RWPE2 (cell line): Measurements from ENCODE around the gene SCGB3A2.

Source experiments
- ATAC-seq: fragments of 200-7000 bp; cut with Tn5 transposase; 3 replicates; pipeline ENCODE4 v1.9.1; 2021; ENCODE audit warnings: low read depth
- DNase-seq: peaks from one replicate; pipeline ENCODE4 v3.0.0-alpha.2; 2020; ENCODE audit warnings: low spot score
- H3K27ac ChIP-seq: fragments of 450-650 bp; 2 replicates; pipeline ENCODE4 v1.5.1; 2017; ENCODE audit warnings: mild to moderate bottlenecking; ENCODE audit not compliant: poor library complexity, severe bottlenecking
- H3K27me3 ChIP-seq: fragments of 250-450 bp; sonication (Bioruptor Pico); 2 replicates; pipeline ENCODE4 v1.5.1; 2021; ENCODE audit warnings: mild to moderate bottlenecking, moderate library complexity; ENCODE audit not compliant: insufficient read depth, poor library complexity, severe bottlenecking
- H3K36me3 ChIP-seq: fragments of 250-450 bp; sonication (Bioruptor Pico); 2 replicates; pipeline ENCODE4 v1.5.1; 2020; ENCODE audit warnings: low read depth, mild to moderate bottlenecking, moderate library complexity
- H3K4me1 ChIP-seq: fragments of 250-450 bp; sonication (Bioruptor Pico); 2 replicates; pipeline ENCODE4 v1.5.1; 2021; ENCODE audit warnings: mild to moderate bottlenecking, moderate library complexity; ENCODE audit not compliant: insufficient read depth, poor library complexity, severe bottlenecking
- H3K4me3 ChIP-seq: fragments of 250-450 bp; sonication (Bioruptor Pico); 2 replicates; pipeline ENCODE4 v1.5.1; 2021; ENCODE audit warnings: mild to moderate bottlenecking, moderate library complexity; ENCODE audit not compliant: severe bottlenecking
- H3K9me3 ChIP-seq: fragments of 250-450 bp; sonication (Bioruptor Pico); 2 replicates; pipeline ENCODE4 v1.5.1; 2021; ENCODE audit warnings: mild to moderate bottlenecking, moderate library complexity; ENCODE audit not compliant: severe bottlenecking
- TF ChIP-seq, protein P1 (sequence below): fragments of 450-650 bp; IDR thresholded peaks from one replicate; pipeline ENCODE4 v1.5.1; 2017; ENCODE audit warnings: mild to moderate bottlenecking, moderate library complexity; ENCODE audit not compliant: poor library complexity, severe bottlenecking

SCGB3A2 gene

GRCh38 chr5:147855774-147856069, 22.8 kb upstream of the SCGB3A2 start:
- no peaks in the 10 kb centered on the region for H3K36me3 ChIP-seq
- no peaks in the 10 kb centered on the region for H3K27me3 ChIP-seq
- TF ChIP-seq, protein P1, sequence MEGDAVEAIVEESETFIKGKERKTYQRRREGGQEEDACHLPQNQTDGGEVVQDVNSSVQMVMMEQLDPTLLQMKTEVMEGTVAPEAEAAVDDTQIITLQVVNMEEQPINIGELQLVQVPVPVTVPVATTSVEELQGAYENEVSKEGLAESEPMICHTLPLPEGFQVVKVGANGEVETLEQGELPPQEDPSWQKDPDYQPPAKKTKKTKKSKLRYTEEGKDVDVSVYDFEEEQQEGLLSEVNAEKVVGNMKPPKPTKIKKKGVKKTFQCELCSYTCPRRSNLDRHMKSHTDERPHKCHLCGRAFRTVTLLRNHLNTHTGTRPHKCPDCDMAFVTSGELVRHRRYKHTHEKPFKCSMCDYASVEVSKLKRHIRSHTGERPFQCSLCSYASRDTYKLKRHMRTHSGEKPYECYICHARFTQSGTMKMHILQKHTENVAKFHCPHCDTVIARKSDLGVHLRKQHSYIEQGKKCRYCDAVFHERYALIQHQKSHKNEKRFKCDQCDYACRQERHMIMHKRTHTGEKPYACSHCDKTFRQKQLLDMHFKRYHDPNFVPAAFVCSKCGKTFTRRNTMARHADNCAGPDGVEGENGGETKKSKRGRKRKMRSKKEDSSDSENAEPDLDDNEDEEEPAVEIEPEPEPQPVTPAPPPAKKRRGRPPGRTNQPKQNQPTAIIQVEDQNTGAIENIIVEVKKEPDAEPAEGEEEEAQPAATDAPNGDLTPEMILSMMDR, result no peak
- no peak overlapping the region for H3K27ac ChIP-seq
- H3K9me3 ChIP-seq, result no peaks in the 10 kb centered on the region
- ATAC-seq (no peak), DNase-seq (no peak)
- no peaks in the 10 kb centered on the region for H3K4me1 ChIP-seq
- H3K4me3 ChIP-seq, result no peak overlapping the region

DNA sequence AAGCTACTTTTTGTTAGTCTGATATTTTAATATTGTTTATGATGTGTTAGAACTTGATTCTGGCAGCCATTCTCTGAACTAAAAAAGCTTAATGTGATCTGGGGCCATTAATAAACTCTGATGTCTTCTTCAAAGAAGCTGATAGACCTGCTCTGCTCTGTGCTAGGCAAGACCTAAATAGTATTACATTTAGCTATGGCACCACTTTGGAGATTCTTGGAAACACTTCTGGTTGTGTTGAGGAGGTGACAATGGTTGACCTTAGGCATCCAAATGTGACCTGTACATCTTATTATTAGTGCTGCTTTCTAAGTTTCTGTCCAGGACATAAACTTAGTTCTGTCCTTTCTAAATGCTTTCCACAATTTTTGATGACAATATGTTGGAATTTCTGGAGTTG, 21.7 kb upstream of the SCGB3A2 start:
- Histone ChIP-seq H3K27ac (no peak overlapping the region), H3K4me1 (no peaks in the 10 kb centered on the region), H3K36me3 (no peaks in the 10 kb centered on the region), H3K9me3 (no peaks in the 10 kb centered on the region), H3K27me3 (no peaks in the 10 kb centered on the region), H3K4me3 (no peak overlapping the region)
- TF ChIP-seq, protein P1, result no peak
- ATAC-seq (no peak), DNase-seq (no peak)

- TF ChIP-seq, protein P1, result peak; percentile 99
- H3K4me3 ChIP-seq, result no peak overlapping the region
- H3K9me3 ChIP-seq, result no peaks in the 10 kb centered on the region
- H3K27ac ChIP-seq, result no peak overlapping the region
- H3K36me3 ChIP-seq, result no peaks in the 10 kb centered on the region
- DNase-seq (no peak), ATAC-seq (peak; percentile 64)
- no peaks in the 10 kb centered on the region for H3K27me3 ChIP-seq
- no peaks in the 10 kb centered on the region for H3K4me1 ChIP-seq
These were observed 21.0 kb upstream of the SCGB3A2 start for GRCh38 chr5:147857302-147858129.

GRCh38 chr5:147858565-147858964, 19.9 kb upstream of the SCGB3A2 start:
- no peak overlapping the region for H3K4me3 ChIP-seq
- H3K4me1 ChIP-seq, result no peaks in the 10 kb centered on the region
- TF ChIP-seq, protein P1, result no peak
- H3K27me3 ChIP-seq, result no peaks in the 10 kb centered on the region
- DNase-seq (no peak), ATAC-seq (no peak)
- no peaks in the 10 kb centered on the region for H3K36me3 ChIP-seq
- H3K27ac ChIP-seq, result no peak overlapping the region
- H3K9me3 ChIP-seq, result no peaks in the 10 kb centered on the region

DNA sequence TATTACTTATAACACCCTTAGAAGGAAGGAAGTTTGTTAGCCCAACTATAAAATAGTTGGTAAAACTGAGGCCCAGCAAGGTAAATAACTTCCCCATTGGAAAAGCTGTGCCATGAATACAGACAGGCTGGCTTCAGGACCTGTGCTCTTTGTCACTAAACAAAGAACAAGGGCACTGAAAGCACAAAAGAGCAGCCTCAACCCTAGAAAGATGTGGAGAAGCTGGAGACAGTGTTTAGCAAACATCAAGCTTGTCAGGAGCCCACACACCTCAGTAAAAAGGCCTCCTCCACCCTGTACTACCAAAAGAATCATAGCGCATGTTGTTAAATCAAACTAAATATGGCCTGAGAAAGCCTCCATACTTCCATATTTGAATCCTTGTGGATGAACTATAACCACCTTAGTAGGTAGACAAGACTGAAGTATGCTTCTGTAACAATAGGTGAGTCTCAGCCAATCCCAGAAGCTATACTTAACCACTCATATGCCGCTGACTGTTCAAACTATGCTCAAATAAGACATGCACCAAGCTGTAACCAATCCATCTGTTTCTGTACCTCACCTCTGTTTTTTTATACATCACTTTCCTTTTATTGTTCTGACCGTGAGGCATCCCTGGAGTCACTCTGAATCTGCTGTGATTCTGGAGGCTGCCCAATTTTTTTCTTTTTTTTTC, 18.4 kb upstream of the SCGB3A2 start:
- DNase-seq (no peak), ATAC-seq (no peak)
- Histone ChIP-seq H3K4me3 (no peak overlapping the region), H3K27ac (no peak overlapping the region), H3K27me3 (no peaks in the 10 kb centered on the region), H3K4me1 (no peaks in the 10 kb centered on the region), H3K9me3 (no peaks in the 10 kb centered on the region), H3K36me3 (no peaks in the 10 kb centered on the region)
- TF ChIP-seq, protein P1, result no peak
